Activated CD8-positive, alpha-beta memory T cell treated with anti-CD3 and anti-CD28 coated beads, Interleukin-2, amount 10 ng/mL, durations not matched to agents 7 days and 5 days (primary cell): ENCODE measurements around the gene CELSR2. TPM values are rescaled to one million over a fixed set of nuclear protein-coding genes. Genes with fewer than 3 reads are reported as not detected.
"Not testable (repeated sequence)": the region's sequence is repeated elsewhere in the genome, so short reads cannot be mapped to it uniquely, and the experiment has no call there.

ENCODE experiments used
- ATAC-seq: fragments of 150-1000 bp; cut with Tn5 transposase; one replicate; pipeline ENCODE4 v1.10.0; 2021; ENCODE audit warnings: moderate library complexity
- CTCF ChIA-PET: fragments of 350-600 bp; sonication (Branson Sonifier 250); formaldehyde crosslinking; loops from one replicate; lab custom pipeline; 2021; ENCODE audit warnings: antibody characterized with exemption; lab: Charles Lee
- DNase-seq: peaks from one replicate; pipeline ENCODE4 v3.0.0-alpha.2; 2020
- H3K27ac Mint-ChIP-seq: one replicate; pipeline ENCODE4 v1.8.0; 2021; ENCODE audit warnings: mild to moderate bottlenecking, mixed read lengths
- H3K27me3 Mint-ChIP-seq: one replicate; pipeline ENCODE4 v1.8.0; 2021; ENCODE audit warnings: mixed read lengths
- H3K36me3 Mint-ChIP-seq: one replicate; pipeline ENCODE4 v1.8.0; 2021; ENCODE audit warnings: mild to moderate bottlenecking, mixed read lengths
- H3K4me1 Mint-ChIP-seq: one replicate; pipeline ENCODE4 v1.8.0; 2021; ENCODE audit warnings: mixed read lengths
- H3K4me3 Mint-ChIP-seq: one replicate; pipeline ENCODE4 v1.8.0; 2021; ENCODE audit warnings: mild to moderate bottlenecking, moderate library complexity, mixed read lengths
- H3K9me3 Mint-ChIP-seq: one replicate; pipeline ENCODE4 v1.8.0; 2022; ENCODE audit warnings: low read depth, mixed read lengths
- total RNA-seq, 2 experiments: library from RNA; stranded (reverse); gene quantifications; one replicate each; pipeline ENCODE4 v1.2.3, GENCODE V29; 2021

Gene CELSR2
- total RNA-seq, 2 experiments from 2014 or later: 3.3 to 4.0 TPM

DNA sequence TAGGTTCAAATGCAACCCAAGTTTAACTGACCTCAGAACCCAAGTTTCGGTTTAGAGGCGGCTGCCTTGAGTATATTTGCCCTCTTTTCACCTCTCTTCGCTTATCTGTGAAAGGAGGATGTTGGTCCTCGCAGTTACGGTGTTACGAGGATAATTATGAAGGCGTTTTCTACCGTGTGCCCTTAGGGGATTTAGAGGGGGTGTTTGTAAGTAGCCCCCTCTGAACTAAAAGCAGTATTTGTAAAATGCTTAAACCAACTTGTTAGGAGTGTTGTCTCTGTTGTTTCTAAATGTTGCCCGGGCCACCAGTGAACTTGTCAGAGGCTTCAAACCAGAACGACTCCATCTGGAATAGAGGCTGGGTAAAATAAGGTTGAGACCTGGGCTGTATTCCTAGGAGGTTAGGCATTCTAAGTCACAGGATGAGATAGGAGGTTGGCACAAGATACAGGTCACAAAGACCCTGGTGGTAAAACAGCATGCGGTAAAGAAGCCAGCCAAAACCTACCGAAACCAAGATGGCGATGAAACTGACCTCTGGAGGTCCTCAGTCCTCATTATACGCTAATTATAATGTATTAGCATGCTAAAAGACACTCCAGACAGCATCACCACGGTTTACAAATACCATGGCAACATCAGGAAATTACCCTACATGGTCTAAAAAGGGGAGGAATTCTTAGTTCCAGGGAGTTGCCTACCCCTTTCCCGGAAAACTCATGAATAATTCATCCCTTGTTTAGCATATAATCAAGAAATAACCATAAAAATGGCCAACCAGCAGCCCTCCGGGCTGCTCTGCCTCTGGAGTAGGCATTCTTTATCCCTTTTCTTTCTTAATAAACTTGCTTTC, 34.6 kb downstream of the CELSR2 start:
- no peak for ATAC-seq
- peaks cover 3% of the 10 kb centered on the region for H3K27me3 Mint-ChIP-seq
- no peaks in the 10 kb centered on the region for H3K9me3 Mint-ChIP-seq
- CTCF ChIA-PET: interaction anchor here (0.8 to 9.5 kb wide), 4 partner anchors 108 to 356 kb away, joined by 3 to 196 read pairs (median 3); partner anchors contain the start of gene SORT1
- H3K4me3 Mint-ChIP-seq: peak overlapping the region; percentile 98
- DNase-seq: peak; percentile 71
- peaks cover 25% of the 10 kb centered on the region for H3K4me1 Mint-ChIP-seq
- H3K27ac Mint-ChIP-seq: peak overlapping the region; percentile 96
- H3K36me3 Mint-ChIP-seq: peaks cover 15% of the 10 kb centered on the region

DNA sequence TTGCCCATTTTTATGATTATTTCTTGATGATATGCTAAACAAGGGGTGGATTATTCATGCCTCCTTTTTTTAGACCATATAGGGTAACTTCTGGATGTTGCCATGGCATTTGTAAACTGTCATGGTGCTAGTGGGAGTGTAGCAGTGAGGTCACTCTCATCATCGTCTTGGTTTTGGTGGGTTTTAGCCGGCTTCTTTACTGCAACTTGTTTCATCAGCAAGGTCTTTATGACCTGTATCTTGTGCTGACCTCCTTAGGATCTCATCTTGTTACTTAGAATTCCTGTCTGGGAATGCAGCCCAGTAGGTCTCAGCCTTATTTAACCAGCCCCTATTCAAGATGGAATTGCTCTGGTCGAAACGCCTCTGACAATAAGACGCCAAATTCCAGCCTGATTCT, 37.4 kb downstream of the CELSR2 start:
- ATAC-seq, H3K9me3 Mint-ChIP-seq, H3K4me3 Mint-ChIP-seq, H3K27me3 Mint-ChIP-seq, H3K36me3 Mint-ChIP-seq, DNase-seq, CTCF ChIA-PET, H3K27ac Mint-ChIP-seq: not testable (repeated sequence)
- peaks cover 19% of the 10 kb centered on the region for H3K4me1 Mint-ChIP-seq

DNA sequence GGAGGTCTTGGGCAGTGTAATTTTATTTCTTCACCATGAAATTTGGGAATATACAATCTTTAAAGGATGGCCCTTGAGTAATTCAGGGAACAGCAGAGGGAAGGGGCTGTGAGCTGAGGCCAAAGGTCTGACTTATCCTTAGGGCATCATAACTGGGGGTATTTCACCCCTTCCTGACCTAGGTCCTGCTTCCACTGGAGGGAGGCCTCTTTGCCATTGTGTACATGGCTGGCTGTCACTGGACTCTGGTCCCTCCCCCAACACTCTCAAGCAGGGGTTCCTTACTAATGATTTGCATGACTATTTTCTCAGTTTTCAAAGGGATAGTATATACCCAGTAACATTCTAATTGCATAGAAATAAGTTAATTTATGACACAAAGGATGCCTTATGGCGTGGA, 40.8 kb downstream of the CELSR2 start:
- peaks cover 25% of the 10 kb centered on the region for H3K27me3 Mint-ChIP-seq
- H3K36me3 Mint-ChIP-seq: no peaks in the 10 kb centered on the region
- no peak overlapping the region for H3K4me3 Mint-ChIP-seq
- no peaks in the 10 kb centered on the region for H3K4me1 Mint-ChIP-seq
- no peak for DNase-seq
- ATAC-seq: no peak
- H3K9me3 Mint-ChIP-seq: no peaks in the 10 kb centered on the region
- CTCF ChIA-PET: no interaction called here
- H3K27ac Mint-ChIP-seq: no peak overlapping the region

DNA sequence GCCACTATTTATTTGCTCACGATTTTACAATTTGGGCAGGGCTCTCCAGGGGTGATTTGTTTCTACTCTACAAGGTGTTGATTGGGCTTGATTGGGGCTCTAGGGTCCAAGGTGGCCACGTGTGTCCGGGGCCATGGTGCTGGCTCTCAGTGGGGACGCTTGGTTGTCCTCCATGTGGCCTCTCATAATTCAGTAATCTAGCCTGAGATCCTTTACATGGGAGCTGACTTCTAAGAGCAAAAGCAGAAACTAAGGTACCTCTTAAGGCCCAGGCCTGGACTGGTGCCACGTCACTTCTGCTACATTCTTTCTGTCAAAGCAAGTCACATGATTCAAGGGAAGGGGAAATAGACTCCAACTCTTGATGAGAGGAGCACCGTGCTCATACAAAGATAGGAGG, 41.7 kb downstream of the CELSR2 start:
- Mint-ChIP-seq H3K9me3 (no peaks in the 10 kb centered on the region), H3K4me3 (no peak overlapping the region), H3K36me3 (no peaks in the 10 kb centered on the region), H3K4me1 (peaks cover 3% of the 10 kb centered on the region), H3K27me3 (peaks cover 32% of the 10 kb centered on the region), H3K27ac (no peak overlapping the region)
- DNase-seq (no peak), ATAC-seq (no peak)
- CTCF ChIA-PET: no interaction called here

DNA sequence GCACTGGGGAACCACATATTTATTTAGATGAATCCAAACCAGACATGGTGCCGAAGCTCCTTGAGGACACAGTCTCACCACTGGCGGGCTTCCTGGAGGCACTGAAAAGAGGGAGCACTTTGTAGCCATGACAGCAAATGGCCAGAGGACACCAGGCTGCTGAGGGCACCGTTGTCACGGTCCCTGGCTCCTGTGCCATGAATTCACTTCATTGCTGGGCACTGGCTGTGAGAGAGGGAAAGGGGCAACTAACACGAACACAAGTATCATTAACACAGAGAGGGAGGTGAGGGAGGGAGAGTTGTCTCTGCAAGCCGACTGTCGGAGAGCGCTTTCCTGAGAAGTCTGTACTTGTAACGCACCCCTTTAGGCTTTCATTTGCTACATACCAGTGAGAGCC, 43.0 kb downstream of the CELSR2 start:
- Mint-ChIP-seq H3K27me3 (peaks cover 32% of the 10 kb centered on the region), H3K36me3 (no peaks in the 10 kb centered on the region), H3K4me3 (no peak overlapping the region), H3K4me1 (peaks cover 3% of the 10 kb centered on the region), H3K27ac (no peak overlapping the region), H3K9me3 (no peaks in the 10 kb centered on the region)
- no peak for DNase-seq
- ATAC-seq: no peak
- CTCF ChIA-PET: interaction anchor here (1.4 to 1.5 kb wide), 2 partner anchors 15 to 106 kb away, joined by 3 to 4 read pairs; no protein-coding TSS in a partner anchor

DNA sequence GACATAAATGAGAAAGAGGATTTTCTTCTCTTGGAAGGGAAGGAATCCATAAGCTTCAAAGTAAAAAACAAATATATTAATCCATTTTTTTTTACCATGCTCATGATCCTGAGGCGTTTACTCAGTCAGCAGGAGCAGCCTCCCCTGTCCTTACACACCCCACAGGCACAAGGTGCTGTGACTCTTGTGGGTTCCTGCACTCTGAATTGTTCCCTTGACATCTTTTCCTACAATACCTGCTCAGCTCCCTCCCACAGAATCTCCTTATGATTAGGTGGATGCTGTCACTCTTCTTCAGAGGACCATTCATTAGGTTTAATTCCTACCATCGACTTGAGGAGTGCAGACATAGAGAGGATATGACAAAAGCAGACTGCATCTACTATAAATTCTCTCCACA, 43.7 kb downstream of the CELSR2 start:
- Mint-ChIP-seq H3K27ac (no peak overlapping the region), H3K4me1 (peaks cover 3% of the 10 kb centered on the region), H3K36me3 (no peaks in the 10 kb centered on the region), H3K9me3 (no peaks in the 10 kb centered on the region), H3K27me3 (peaks cover 32% of the 10 kb centered on the region), H3K4me3 (no peak overlapping the region)
- CTCF ChIA-PET: interaction anchor here (1.4 to 1.5 kb wide), 2 partner anchors 15 to 106 kb away, joined by 3 to 4 read pairs; no protein-coding TSS in a partner anchor
- no peak for DNase-seq
- no peak for ATAC-seq

DNA sequence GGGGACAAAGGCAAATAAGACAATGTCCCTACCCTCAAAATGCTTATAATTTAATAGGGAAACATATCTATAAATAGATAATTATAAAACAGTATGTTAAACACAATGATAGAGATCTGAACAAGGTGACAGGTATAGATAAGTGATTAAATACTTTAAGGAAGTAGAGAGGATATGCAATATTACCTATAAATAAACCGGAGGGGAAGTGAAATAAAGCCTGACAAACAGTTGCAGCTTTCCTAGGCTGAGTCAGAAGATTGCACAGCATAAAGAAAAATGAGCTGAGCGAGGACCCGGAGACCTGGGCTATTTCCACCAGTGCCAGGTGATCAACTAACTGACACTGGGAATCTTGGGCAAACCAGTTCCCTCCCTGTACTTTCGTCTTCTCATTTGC, 45.1 kb downstream of the CELSR2 start:
- Mint-ChIP-seq H3K27me3 (peaks cover 35% of the 10 kb centered on the region), H3K4me1 (peaks cover 5% of the 10 kb centered on the region), H3K36me3 (no peaks in the 10 kb centered on the region), H3K27ac (no peak overlapping the region), H3K9me3 (no peaks in the 10 kb centered on the region), H3K4me3 (no peak overlapping the region)
- CTCF ChIA-PET: no interaction called here
- DNase-seq (no peak), ATAC-seq (no peak)

DNA sequence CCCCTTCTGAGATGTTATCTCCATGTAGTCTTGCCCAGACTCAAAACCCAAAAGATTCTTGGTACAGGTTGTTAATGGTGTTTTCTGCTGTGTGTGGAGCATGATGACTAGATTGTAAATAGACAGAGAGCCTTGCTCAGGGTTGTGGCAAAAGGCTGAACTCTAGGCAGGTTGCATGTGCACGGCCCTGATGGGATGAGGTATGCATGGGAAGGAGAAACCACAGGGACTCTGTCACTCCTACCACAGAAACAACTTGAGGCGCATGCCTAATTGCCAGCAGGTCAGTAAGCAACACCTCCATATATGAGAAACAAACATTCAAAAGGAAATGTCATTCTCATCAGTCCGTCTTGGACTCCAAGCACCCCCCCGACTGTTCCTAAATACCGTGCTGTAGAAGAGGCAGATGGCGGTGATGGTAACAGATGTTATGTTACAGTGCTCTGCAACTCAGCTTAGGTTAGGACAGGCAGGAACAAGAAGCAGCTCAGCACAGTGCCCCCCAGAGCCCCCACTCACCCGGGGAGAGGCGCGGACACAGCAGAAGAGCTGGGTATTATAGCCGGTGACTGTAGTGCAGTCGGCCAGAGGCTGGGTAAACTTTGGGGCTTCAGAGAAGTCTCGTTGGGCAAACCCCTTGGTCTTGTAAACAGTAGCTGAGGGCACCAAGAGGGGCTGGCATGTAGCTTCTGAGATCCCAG, 46.5 kb downstream of the CELSR2 start:
- CTCF ChIA-PET: interaction anchor here (1.3 to 2.0 kb wide), 2 partner anchors 11 to 238 kb away, joined by 4 to 6 read pairs; no protein-coding TSS in a partner anchor

DNA sequence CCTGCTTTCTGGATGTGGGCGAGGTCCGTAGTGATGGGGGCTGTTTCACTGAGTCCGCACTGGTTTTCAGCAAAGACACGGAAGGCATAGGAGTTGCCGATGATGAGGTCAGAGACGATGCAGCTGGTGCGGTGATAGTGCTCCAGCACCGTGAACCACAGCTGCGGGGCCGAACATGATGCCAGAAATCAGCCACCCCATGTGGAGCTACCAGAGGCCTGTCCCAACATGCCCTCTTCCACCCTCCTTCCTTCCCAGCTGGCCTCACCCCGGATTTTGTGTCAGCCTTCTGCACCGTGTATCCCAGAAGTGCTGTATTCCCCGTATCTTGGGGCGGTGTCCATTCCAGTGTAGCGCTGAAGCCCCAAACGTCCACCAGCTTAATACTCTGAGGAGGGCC, 47.4 kb downstream of the CELSR2 start:
- no peak overlapping the region for H3K27ac Mint-ChIP-seq
- ATAC-seq (no peak), DNase-seq (no peak)
- H3K9me3 Mint-ChIP-seq: no peaks in the 10 kb centered on the region
- peaks cover 39% of the 10 kb centered on the region for H3K27me3 Mint-ChIP-seq
- no peaks in the 10 kb centered on the region for H3K36me3 Mint-ChIP-seq
- H3K4me1 Mint-ChIP-seq: peaks cover 5% of the 10 kb centered on the region
- no peak overlapping the region for H3K4me3 Mint-ChIP-seq
- CTCF ChIA-PET: interaction anchor here (0.8 to 2.0 kb wide), 3 partner anchors 9 to 237 kb away, joined by 3 to 6 read pairs (median 4); no protein-coding TSS in a partner anchor

More for the DNA sequence above, 46.5 kb downstream of the CELSR2 start:
- Mint-ChIP-seq H3K27ac (no peak overlapping the region), H3K36me3 (no peaks in the 10 kb centered on the region), H3K4me1 (peaks cover 5% of the 10 kb centered on the region), H3K27me3 (peaks cover 40% of the 10 kb centered on the region), H3K9me3 (no peaks in the 10 kb centered on the region), H3K4me3 (no peak overlapping the region)
- ATAC-seq (no peak), DNase-seq (no peak)

DNA sequence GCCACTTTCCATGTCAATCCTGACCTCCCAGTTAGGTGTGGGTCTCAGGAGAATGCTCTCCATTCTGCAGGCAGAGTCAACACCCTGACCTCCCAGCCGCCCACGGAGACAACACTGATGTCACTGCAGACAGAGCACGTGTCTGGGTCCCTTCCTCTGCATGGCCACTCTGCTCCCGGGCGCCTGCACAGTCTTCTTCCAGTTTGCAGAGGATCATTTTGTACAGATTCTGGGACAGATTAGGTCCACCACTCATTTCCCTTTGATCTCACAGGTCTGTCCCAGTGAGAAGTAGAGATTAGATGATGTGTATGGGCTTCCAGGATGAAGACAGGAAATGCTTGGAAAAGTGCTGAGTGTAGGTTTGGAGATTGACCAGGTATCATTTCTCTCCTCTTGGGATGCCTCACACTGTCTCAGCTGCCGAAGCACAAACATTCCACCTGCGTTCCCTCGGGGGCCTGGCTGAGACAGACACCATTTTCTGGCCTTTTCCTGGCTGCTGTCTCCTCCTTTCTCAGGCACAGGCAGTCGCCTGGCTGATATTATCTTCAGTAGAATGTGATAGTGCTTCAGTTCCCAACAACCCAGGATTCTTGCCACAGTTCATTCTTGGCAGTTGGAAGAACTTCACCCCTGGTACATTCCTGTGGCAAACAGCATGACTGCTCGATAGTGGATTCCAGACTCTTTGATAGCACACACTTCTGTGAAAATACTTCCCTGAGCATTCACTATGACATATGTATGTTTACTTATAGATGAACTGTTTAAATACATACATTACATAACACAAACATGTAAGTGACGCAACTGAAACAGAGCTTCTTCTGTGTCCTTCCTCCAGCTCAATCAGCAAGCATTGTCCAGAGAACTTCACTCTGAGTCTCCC, 49.6 kb downstream of the CELSR2 start:
- peaks cover 5% of the 10 kb centered on the region for H3K4me1 Mint-ChIP-seq
- no peak for ATAC-seq
- H3K4me3 Mint-ChIP-seq: no peak overlapping the region
- no peak for DNase-seq
- no peaks in the 10 kb centered on the region for H3K9me3 Mint-ChIP-seq
- peaks cover 30% of the 10 kb centered on the region for H3K27me3 Mint-ChIP-seq
- no peak overlapping the region for H3K27ac Mint-ChIP-seq
- CTCF ChIA-PET: no interaction called here
- H3K36me3 Mint-ChIP-seq: no peaks in the 10 kb centered on the region

DNA sequence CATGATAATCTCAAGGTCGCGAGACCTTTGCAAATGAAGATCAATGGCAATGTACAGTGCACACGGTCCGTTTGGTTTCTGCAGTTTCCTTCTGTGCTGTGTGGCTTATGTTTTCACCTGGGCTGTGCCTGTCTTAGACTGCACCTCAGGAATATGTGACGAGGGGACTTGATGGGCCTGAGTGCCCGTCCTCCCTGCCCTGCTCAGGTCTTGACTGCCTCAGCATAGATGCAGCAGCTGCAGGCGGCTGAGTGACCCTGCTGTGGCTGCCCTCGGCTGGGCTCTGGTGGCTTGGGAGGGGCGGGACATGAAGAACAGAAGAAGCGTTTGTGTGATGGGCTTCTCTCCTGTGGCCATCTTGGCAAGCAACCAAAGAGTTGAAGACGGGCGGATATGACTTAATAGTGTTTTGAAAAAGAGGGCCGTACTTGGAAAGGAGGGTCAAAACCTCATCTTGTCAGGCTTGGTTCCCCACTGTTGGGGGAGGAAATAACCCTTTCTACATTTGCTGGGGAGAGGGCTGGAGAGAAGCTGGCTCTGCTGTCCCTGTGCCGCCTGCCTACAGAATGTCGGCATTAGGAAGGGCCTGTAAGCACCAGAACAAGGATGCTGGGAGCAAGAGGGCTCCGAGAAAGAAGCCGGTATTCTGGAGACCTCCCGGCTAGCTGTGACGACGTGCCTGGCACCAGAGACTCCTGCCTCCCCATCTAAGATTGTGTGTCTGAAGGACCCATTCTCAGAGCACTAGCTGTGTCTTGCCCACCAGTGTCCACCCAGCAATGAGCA, 50.4 kb downstream of the CELSR2 start:
- ATAC-seq (no peak), DNase-seq (no peak)
- Mint-ChIP-seq H3K4me3 (no peak overlapping the region), H3K27me3 (peaks cover 22% of the 10 kb centered on the region), H3K36me3 (no peaks in the 10 kb centered on the region), H3K9me3 (no peaks in the 10 kb centered on the region), H3K27ac (no peak overlapping the region), H3K4me1 (peaks cover 5% of the 10 kb centered on the region)
- CTCF ChIA-PET: no interaction called here

DNA sequence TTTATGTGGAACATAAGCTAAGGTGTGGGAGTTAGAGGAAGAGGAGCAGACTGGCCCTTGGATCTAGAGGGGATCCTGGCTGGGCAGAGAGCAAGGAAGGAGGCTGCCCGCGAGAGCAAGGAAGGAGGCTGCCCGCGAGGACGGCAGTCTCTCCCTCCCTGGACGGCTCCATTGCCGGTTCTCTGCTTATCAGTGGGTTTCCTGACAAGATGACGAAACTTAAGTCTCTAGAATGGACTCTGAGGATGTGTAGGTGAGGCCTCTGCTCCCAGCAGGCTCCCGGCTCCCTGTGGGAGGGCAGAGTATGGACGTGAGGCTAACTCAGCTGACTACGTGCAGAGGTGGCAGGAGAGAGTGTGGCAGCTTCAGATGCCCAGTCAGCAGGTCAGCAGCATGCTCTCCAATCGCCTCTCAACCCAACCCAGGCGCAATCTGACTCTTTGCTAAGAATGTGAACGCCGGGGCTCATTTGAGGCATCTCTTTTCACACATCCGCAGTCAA, 51.4 kb downstream of the CELSR2 start:
- Mint-ChIP-seq H3K4me3 (no peak overlapping the region), H3K9me3 (no peaks in the 10 kb centered on the region), H3K27ac (no peak overlapping the region), H3K4me1 (peaks cover 3% of the 10 kb centered on the region), H3K36me3 (no peaks in the 10 kb centered on the region), H3K27me3 (peaks cover 13% of the 10 kb centered on the region)
- DNase-seq (no peak), ATAC-seq (no peak)
- CTCF ChIA-PET: no interaction called here
